ENCODE data around the gene MIER2.
"Not testable (repeated sequence)": the region's sequence is repeated elsewhere in the genome, so short reads cannot be mapped to it uniquely, and the experiment has no call there.

MIER2 gene

DNA sequence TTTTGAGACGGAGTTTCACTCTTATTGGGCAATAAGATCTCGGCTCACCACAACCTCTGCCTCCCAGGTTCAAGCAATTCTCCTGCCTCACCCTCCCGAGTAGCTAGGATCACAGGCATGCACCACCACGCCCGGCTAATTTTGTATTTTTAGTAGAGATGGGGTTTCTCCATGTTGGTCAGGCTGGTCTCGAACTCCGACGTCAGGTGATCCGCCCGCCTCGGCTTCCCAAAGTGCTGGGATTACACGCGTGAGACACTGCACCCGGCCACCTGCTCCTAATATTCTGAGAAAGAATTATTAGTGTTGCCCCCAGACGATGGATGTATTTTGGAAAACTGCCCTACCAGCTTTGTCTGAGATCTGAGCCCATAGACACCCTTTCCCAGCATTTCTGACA is 10.9 kb upstream of the MIER2 start:
- DNase-seq: not testable (repeated sequence)

DNA sequence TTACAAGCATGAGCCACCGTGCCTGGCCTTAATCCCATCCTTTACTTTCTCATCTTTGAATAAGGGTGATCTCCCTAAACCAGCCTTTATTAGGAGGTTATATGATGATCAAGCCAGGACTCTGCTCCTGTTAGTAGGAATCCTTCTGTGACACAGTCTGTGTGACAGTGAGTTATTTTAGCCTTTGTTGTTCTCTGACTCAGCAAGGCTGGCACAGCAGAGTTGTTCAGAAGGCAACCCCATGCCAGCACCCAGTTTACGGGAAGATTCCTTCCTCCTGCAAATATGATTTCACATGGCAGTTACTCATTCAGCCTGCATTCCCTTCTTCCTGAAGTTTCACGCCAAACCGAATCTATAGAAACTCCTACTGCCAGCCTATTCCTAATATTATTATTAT is 10.5 kb upstream of the MIER2 start:
- no peak for DNase-seq

DNA sequence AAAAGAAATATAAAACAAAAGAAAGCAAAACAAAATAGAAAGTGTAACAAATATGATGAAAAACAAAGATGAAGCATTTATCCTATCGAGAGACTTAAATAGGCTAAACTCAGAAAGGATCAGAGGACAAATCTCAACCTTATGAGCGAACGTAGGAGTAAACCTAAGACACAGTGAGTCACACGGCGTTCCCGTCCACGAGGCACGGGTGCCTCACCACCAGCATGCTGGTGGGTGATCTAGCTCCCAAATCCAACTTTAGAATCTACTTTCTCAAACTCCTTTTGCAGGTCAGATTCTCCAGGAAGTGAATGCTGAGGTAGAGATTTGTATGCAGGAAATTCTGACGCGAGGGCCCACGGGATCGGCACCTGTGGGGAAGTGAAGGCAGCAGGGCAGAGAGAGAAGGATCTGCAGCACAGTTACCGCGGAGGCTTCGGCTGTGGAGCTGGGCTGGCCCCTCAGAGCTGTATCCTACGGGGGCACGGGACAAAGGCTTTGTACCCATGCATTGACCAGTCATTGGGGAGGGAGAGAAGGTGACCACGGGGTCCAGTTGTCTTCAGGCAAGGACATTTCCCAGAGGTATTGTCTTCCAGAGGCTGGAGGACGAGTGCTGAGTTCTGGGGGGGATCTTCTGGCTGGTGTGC is 7.5 kb upstream of the MIER2 start:
- peak; percentile 30 for DNase-seq

DNA sequence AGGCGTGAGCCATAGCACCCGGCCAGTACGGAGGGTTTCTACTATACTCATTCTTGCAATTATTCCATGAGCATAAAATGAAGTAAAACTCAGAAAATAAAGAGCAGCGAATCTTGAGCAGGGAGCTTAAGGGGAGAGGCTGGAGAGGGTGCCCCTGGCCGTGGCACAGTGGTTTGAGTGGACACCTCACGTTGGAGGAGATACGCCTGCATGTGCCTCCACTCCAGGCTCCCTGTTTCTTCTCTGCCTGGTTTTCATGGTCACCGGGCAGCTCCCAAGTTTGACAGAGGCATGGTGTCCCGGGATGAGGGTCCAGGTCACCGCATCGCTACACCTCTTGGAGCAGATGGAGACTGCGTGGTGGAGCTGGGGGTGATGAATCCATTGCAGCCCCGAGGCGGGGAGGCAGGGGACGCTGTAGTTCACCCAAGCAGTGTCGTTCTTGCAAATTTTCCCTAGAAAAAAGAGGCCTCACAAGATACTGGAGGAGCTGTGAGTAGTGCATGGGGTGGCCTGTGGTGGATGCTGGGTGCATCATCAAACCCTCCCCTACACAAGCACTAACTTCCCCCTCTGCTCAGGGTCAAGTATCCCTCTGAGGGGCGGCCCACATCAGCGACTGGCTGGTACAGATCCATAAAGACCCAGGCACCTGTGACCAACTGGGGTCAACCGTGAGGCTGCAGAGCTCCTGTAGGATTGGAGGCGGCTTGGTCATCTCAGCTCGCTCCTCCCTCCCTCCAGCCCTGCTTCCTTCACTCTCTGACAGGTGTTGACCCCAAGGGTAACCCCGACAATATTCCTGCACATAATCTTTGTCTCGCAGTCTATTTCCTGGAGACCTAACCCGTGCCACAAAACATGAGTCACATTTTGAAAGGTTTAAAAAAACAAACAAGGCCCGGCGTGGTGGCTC is 3.6 kb upstream of the MIER2 start:
- no peak for DNase-seq

DNA sequence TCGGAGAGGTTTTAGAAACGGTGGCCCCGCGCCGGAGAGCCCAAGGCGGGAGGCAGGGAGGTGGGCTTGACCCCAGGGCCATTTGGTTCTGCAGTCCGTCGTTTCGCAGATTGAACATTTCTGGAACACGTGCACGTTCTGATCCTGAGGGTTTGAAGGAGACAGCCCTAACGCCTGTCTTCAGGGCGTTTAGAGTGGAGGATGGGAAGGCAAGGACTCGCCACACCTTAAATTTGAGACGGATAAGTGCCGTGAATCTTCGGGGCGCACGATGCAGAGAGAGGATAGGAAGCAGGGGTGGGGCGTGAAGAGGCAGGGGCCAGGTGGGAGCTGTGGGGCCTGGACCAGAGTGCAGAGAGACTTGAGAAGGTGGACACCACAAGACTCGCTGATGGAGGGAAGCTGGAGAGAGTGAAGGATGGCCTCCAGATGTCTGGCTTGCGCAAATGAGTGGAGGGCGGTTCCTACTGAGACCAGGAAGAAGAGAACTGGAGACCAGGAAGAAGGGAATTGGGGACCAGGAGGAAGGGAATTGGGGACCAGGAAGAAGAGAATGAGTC is 804 bp upstream of the MIER2 start:
- DNase-seq: no peak

GRCh38 chr19:343941-344624 is 513 bp downstream of the MIER2 start:
- DNase-seq: peak; percentile 81

- no peak for DNase-seq
Measured at GRCh38 chr19:343451-343931, 1.1 kb downstream of the MIER2 start.

DNA sequence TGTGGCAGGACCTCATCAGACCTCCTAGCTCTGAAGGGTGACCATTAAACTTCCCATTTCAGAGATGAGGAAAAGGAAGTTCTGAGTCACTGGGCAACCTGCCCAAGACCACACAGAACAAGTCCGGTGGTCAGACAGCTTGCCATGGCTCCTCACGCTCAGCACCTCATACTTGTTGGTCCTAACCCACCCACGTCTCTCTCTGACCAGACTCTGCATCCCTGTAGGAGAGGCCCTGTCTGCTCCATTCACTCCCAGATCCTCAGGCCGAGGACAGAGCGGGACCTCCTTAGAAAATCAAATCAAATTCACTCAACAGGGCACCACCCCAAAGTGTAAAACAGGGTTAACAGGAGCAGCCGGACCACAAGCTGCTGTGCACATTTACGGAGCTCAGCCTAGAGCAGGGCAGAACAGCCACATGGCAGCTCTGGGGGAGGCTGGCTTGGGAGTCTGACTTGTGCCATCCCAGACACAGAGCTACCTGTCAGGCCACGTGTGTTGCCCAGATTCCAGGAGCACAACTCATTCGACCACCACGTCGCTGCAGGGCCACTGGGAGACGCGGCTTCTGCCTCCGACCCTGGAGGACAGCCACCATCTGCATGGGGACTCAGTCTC is 1.7 kb downstream of the MIER2 start:
- DNase-seq: no peak

- no peak for DNase-seq
Measured at GRCh38 chr19:342128-342455, 2.5 kb downstream of the MIER2 start.

DNA sequence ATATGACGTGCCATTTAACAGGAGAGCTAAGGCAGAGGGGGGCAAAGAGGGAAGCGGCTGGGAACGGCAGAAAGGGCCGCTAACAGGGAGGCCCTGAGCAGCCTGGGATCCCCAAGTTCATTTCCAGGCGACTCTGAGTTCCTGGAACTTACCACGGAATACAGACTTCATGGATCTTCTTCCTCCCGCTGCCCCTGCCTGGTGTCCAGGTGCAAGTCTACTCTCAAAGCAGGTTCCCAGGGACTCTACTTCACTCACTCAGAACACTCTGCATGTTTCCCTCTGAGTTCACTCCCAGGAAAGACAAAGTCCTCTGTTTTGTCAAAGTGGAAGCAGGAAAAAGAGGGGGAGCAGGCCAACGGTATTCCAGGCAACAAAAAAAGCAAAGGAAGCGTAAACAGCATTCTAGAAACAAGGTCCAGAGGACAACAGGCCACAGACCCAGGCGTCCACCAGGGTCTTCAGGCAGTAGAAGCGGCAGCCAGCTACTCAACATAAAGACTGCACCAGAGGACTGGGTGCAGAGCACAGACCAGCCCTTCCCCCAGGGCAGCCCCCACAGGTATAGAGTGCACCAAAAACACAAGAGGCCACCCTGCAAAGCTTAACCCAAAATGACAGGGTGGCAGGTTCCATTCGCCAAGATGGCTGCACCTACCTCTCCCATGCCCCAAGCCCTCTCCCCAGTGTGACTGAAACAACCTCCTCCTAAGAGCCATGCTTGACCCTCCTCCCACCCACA is 3.0 kb downstream of the MIER2 start:
- no peak for DNase-seq

GRCh38 chr19:340620-341385 is 3.8 kb downstream of the MIER2 start:
- DNase-seq: no peak

GRCh38 chr19:339262-339887 is 5.2 kb downstream of the MIER2 start:
- no peak for DNase-seq

- DNase-seq: no peak
Measured at GRCh38 chr19:338421-338820, 6.2 kb downstream of the MIER2 start.

DNA sequence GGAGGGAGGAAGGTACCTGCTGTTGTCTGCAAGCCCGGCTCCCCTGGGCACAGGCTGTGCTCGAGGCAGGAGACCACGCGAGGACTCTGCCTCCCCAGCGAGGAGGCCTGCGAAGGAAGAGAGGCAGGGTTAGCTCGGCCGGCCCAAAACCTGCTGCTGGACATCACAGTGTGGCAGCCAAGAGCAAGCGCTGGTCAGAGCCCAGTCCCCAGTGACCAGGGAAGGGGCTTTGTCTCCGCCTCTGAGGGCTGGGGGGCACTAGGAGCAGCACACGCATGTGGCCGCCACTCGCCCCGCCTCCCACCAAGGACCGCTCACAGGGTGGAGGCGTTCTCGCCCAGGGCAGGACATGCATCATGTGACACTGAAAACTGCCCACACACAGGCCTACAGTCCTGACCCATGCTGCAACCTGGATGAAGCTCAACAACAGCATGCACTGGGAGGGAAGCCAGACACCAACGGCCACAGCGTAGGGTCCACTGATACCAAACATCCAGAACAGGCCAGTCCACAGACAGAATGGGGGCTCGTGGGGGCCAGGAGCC is 8.5 kb downstream of the MIER2 start:
- no peak for DNase-seq

DNA sequence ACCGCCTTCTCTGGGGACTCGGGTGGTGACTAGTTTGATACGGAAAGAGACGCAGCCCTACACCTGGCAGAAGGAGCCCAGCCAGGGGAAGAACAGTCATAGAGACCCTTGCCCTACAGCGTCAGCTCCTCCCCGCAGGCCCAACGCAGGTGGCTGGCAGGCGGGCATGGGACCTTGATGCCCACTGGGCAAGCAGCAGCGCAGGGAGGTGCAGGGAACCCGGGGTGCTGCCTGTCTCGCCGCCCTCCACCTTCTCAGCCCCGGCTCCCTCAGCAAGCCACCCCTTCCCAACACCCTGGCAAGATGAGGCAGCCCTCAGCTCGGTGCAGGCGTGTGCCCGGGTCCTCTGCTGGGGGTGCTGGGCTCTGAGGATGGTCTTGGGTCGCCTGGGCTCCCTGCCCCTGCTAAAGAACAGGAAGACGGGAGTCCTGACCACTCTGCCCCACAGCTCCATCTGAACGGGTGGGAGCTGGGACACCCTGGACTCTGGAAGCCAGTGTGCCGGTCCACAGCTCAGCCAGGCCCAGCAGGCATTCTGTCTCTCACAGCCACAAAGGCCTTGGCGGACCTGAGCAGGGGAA is 9.0 kb downstream of the MIER2 start:
- DNase-seq: no peak

GRCh38 chr19:335072-335471 is 9.5 kb downstream of the MIER2 start:
- no peak for DNase-seq

- DNase-seq: no peak
Measured at GRCh38 chr19:334296-335071, 10.1 kb downstream of the MIER2 start.

- no peak for DNase-seq
Measured at GRCh38 chr19:330503-330902, 14.1 kb downstream of the MIER2 start.

DNA sequence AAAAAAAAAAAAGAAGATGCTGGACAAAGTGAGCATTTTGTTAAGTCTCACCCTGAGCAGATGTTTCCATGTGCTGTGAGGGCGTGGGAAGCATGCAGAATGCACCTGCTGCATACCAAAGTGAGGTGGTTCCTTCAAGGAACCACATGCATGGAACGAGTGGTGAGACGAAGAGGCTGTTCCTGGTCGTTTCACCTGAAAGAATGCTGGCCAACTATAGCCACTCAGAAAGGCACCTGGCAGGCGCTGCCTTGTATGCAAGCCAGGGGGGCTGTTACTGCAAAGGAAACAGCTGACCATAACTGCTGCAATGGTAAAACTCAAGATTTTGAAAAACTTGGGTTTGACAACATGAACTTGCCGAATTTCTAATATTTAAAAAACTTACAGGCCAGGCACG is 14.7 kb downstream of the MIER2 start:
- no peak for DNase-seq

Measured in NCI-H69 (cell line).